Activated T-helper 2 cell treated with anti-CD3 and anti-CD28 coated beads, Interferon-gamma antibody, Interleukin-2, Interleukin-4, amounts not matched to agents 10 μg/mL and 5 μg/mL and 100 μg/mL, durations not matched to agents 14 hours and 24 hours and 36 hours (primary cell): ENCODE results near the gene NDE1. TPM values are rescaled to one million over a fixed set of nuclear protein-coding genes. Genes with fewer than 3 reads are reported as not detected.

ENCODE experiments used
- DNase-seq: peaks from one replicate; pipeline ENCODE4 v3.0.0; 2021; ENCODE audit warnings: low spot score
- H3K27ac Mint-ChIP-seq: one replicate; pipeline ENCODE4 v1.8.0; 2021; ENCODE audit warnings: mixed read lengths
- H3K27me3 Mint-ChIP-seq: one replicate; pipeline ENCODE4 v1.8.0; 2021; ENCODE audit warnings: low read depth, mixed read lengths
- H3K36me3 Mint-ChIP-seq: one replicate; pipeline ENCODE4 v1.8.0; 2021; ENCODE audit warnings: low read depth, mixed read lengths
- H3K4me1 Mint-ChIP-seq: one replicate; pipeline ENCODE4 v1.8.0; 2021; ENCODE audit warnings: low read depth, mixed read lengths
- H3K4me3 Mint-ChIP-seq: one replicate; pipeline ENCODE4 v1.8.0; 2021; ENCODE audit warnings: low read depth, mild to moderate bottlenecking, moderate library complexity, mixed read lengths
- H3K9me3 Mint-ChIP-seq: one replicate; pipeline ENCODE4 v1.8.0; 2021; ENCODE audit warnings: mixed read lengths
- intact Hi-C: fragments of 100-400 bp; cut with micrococcal nuclease; formaldehyde crosslinking; loops from one replicate; pipeline ENCODE4 v1.15.1; 2023
- total RNA-seq: library from RNA; stranded (reverse); gene quantifications from 2 replicates; pipeline ENCODE4 v1.2.3, GENCODE V29; 2022

NDE1 gene
- total RNA-seq, 1 donor from 2014 or later: 97.7 TPM

GRCh38 chr16:15759070-15759469 lies 109.0 kb downstream of the NDE1 start:
- H3K27me3 Mint-ChIP-seq: peaks cover 2% of the 10 kb centered on the region
- no peak overlapping the region for H3K27ac Mint-ChIP-seq
- peaks cover 3% of the 10 kb centered on the region for H3K4me1 Mint-ChIP-seq
- H3K4me3 Mint-ChIP-seq: no peak overlapping the region
- H3K9me3 Mint-ChIP-seq: no peaks in the 10 kb centered on the region
- no peaks in the 10 kb centered on the region for H3K36me3 Mint-ChIP-seq
- DNase-seq: no peak
- intact Hi-C loops: no loop called here

- Mint-ChIP-seq H3K9me3 (no peaks in the 10 kb centered on the region), H3K4me3 (no peak overlapping the region), H3K27me3 (peaks cover 2% of the 10 kb centered on the region), H3K4me1 (peaks cover 3% of the 10 kb centered on the region), H3K27ac (no peak overlapping the region), H3K36me3 (no peaks in the 10 kb centered on the region)
- no peak for DNase-seq
- intact Hi-C loops: loop anchor here (10.0 kb wide), 1 partner anchor 435 kb away; no protein-coding TSS in a partner anchor
These were observed 110.1 kb downstream of the NDE1 start for GRCh38 chr16:15760129-15760528.

GRCh38 chr16:15764112-15764511 lies 114.1 kb downstream of the NDE1 start:
- Mint-ChIP-seq H3K9me3 (no peaks in the 10 kb centered on the region), H3K4me3 (no peak overlapping the region)

GRCh38 chr16:15765116-15765515 lies 115.1 kb downstream of the NDE1 start:
- peaks cover 2% of the 10 kb centered on the region for H3K27me3 Mint-ChIP-seq
- DNase-seq: no peak
- H3K27ac Mint-ChIP-seq: no peak overlapping the region
- peaks cover 3% of the 10 kb centered on the region for H3K4me1 Mint-ChIP-seq
- no peak overlapping the region for H3K4me3 Mint-ChIP-seq
- no peaks in the 10 kb centered on the region for H3K36me3 Mint-ChIP-seq
- intact Hi-C loops: loop anchor here (5.0 to 10.0 kb wide), 2 partner anchors 362 to 430 kb away; no protein-coding TSS in a partner anchor
- no peaks in the 10 kb centered on the region for H3K9me3 Mint-ChIP-seq

More at GRCh38 chr16:15764112-15764511, 114.1 kb downstream of the NDE1 start:
- DNase-seq: no peak
- intact Hi-C loops: loop anchor here (10.0 kb wide), 1 partner anchor 431 kb away; no protein-coding TSS in a partner anchor
- peaks cover 3% of the 10 kb centered on the region for H3K4me1 Mint-ChIP-seq
- H3K27ac Mint-ChIP-seq: no peak overlapping the region
- no peaks in the 10 kb centered on the region for H3K36me3 Mint-ChIP-seq
- H3K27me3 Mint-ChIP-seq: peaks cover 2% of the 10 kb centered on the region

GRCh38 chr16:15765880-15766279 lies 115.8 kb downstream of the NDE1 start:
- H3K36me3 Mint-ChIP-seq: no peaks in the 10 kb centered on the region
- intact Hi-C loops: loop anchor here (1.0 to 10.0 kb wide), 3 partner anchors 55 to 429 kb away; no protein-coding TSS in a partner anchor
- DNase-seq: peak; percentile 15
- no peak overlapping the region for H3K4me3 Mint-ChIP-seq
- peaks cover 3% of the 10 kb centered on the region for H3K4me1 Mint-ChIP-seq
- peaks cover 5% of the 10 kb centered on the region for H3K27me3 Mint-ChIP-seq
- no peak overlapping the region for H3K27ac Mint-ChIP-seq
- H3K9me3 Mint-ChIP-seq: no peaks in the 10 kb centered on the region

GRCh38 chr16:15766918-15767317 lies 116.9 kb downstream of the NDE1 start:
- Mint-ChIP-seq H3K27me3 (peaks cover 4% of the 10 kb centered on the region), H3K36me3 (no peaks in the 10 kb centered on the region), H3K9me3 (no peaks in the 10 kb centered on the region), H3K4me3 (no peak overlapping the region), H3K27ac (no peak overlapping the region), H3K4me1 (peaks cover 3% of the 10 kb centered on the region)
- no peak for DNase-seq
- intact Hi-C loops: loop anchor here (1.0 to 10.0 kb wide), 3 partner anchors 54 to 428 kb away; no protein-coding TSS in a partner anchor

GRCh38 chr16:15768201-15768600 lies 118.2 kb downstream of the NDE1 start:
- Mint-ChIP-seq H3K27me3 (peaks cover 4% of the 10 kb centered on the region), H3K36me3 (no peaks in the 10 kb centered on the region), H3K9me3 (no peaks in the 10 kb centered on the region), H3K27ac (no peak overlapping the region), H3K4me3 (no peak overlapping the region), H3K4me1 (peaks cover 3% of the 10 kb centered on the region)
- intact Hi-C loops: loop anchor here (5.0 to 10.0 kb wide), 2 partner anchors 359 to 427 kb away; no protein-coding TSS in a partner anchor
- DNase-seq: no peak

- intact Hi-C loops: loop anchor here (5.0 to 10.0 kb wide), 2 partner anchors 358 to 426 kb away; no protein-coding TSS in a partner anchor
- DNase-seq: no peak
- Mint-ChIP-seq H3K4me1 (peaks cover 3% of the 10 kb centered on the region), H3K27me3 (peaks cover 4% of the 10 kb centered on the region), H3K9me3 (no peaks in the 10 kb centered on the region), H3K36me3 (no peaks in the 10 kb centered on the region), H3K27ac (no peak overlapping the region), H3K4me3 (no peak overlapping the region)
These were observed 119.2 kb downstream of the NDE1 start for GRCh38 chr16:15769239-15769638.

GRCh38 chr16:15770107-15770506 lies 120.1 kb downstream of the NDE1 start:
- H3K9me3 Mint-ChIP-seq: no peaks in the 10 kb centered on the region
- intact Hi-C loops: no loop called here
- H3K27ac Mint-ChIP-seq: no peak overlapping the region
- no peak for DNase-seq
- H3K4me1 Mint-ChIP-seq: peaks cover 3% of the 10 kb centered on the region
- peaks cover 4% of the 10 kb centered on the region for H3K27me3 Mint-ChIP-seq
- H3K36me3 Mint-ChIP-seq: no peaks in the 10 kb centered on the region
- no peak overlapping the region for H3K4me3 Mint-ChIP-seq

GRCh38 chr16:15770512-15770911 lies 120.5 kb downstream of the NDE1 start:
- H3K4me1 Mint-ChIP-seq: peaks cover 3% of the 10 kb centered on the region
- H3K27me3 Mint-ChIP-seq: peaks cover 4% of the 10 kb centered on the region
- H3K27ac Mint-ChIP-seq: no peak overlapping the region
- intact Hi-C loops: no loop called here
- no peak overlapping the region for H3K4me3 Mint-ChIP-seq
- no peaks in the 10 kb centered on the region for H3K9me3 Mint-ChIP-seq
- no peak for DNase-seq
- H3K36me3 Mint-ChIP-seq: no peaks in the 10 kb centered on the region

- DNase-seq: no peak
- no peak overlapping the region for H3K4me3 Mint-ChIP-seq
- no peaks in the 10 kb centered on the region for H3K4me1 Mint-ChIP-seq
- H3K27me3 Mint-ChIP-seq: peaks cover 7% of the 10 kb centered on the region
- no peak overlapping the region for H3K27ac Mint-ChIP-seq
- no peaks in the 10 kb centered on the region for H3K36me3 Mint-ChIP-seq
- intact Hi-C loops: no loop called here
- no peaks in the 10 kb centered on the region for H3K9me3 Mint-ChIP-seq
These were observed 121.6 kb downstream of the NDE1 start for GRCh38 chr16:15771694-15772093.

- no peak for DNase-seq
- intact Hi-C loops: no loop called here
- Mint-ChIP-seq H3K27ac (no peak overlapping the region), H3K36me3 (no peaks in the 10 kb centered on the region), H3K4me1 (no peaks in the 10 kb centered on the region), H3K4me3 (no peak overlapping the region), H3K27me3 (peaks cover 7% of the 10 kb centered on the region), H3K9me3 (no peaks in the 10 kb centered on the region)
These were observed 122.7 kb downstream of the NDE1 start for GRCh38 chr16:15772579-15773293.

- no peaks in the 10 kb centered on the region for H3K36me3 Mint-ChIP-seq
- H3K4me3 Mint-ChIP-seq: no peak overlapping the region
- no peaks in the 10 kb centered on the region for H3K4me1 Mint-ChIP-seq
- H3K27ac Mint-ChIP-seq: no peak overlapping the region
- intact Hi-C loops: no loop called here
- no peak for DNase-seq
- no peaks in the 10 kb centered on the region for H3K9me3 Mint-ChIP-seq
- peaks cover 7% of the 10 kb centered on the region for H3K27me3 Mint-ChIP-seq
These were observed 123.9 kb downstream of the NDE1 start for GRCh38 chr16:15773968-15774367.
